ENCODE data around the gene ATP5PB.

The ATP5PB gene

GRCh38 chr1:111442457-111442856 is 6.8 kb upstream of the ATP5PB start:
- in situ Hi-C loops (cut with MboI; ENCODE audit: low pct_unique_long_range_greater_than_20kb, low sequenced_read_pairs): no loop called here
- DNase-seq: no peak

- in situ Hi-C loops (cut with MboI; ENCODE audit: low pct_unique_long_range_greater_than_20kb, low sequenced_read_pairs): no loop called here
- no peak for DNase-seq
Observed at GRCh38 chr1:111444031-111444430, 5.2 kb upstream of the ATP5PB start.

DNA sequence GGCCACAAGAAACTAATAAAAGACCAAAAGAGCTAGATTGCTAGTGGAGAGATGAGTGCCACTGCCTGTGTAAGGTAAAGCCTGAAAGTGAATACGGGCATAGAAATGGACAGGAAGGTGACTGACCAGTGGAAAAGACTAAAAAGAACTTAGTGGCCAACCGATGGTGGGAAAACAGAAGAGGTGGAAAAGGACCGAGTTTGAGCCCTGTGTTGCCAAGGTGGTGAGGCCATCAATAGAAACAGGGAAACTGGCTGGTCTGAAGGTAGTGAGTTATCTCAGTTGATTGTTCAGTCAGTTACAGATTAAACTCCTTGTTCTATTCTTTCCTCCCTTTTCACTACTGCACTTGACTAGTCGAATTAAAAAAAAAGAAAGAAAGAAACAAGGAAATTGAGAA is 2.7 kb upstream of the ATP5PB start:
- in situ Hi-C loops (cut with MboI; ENCODE audit: low pct_unique_long_range_greater_than_20kb, low sequenced_read_pairs): no loop called here
- no peak for DNase-seq

GRCh38 chr1:111446967-111447892 is 2.0 kb upstream of the ATP5PB start:
- DNase-seq: no peak
- in situ Hi-C loops (cut with MboI; ENCODE audit: low pct_unique_long_range_greater_than_20kb, low sequenced_read_pairs): no loop called here

DNA sequence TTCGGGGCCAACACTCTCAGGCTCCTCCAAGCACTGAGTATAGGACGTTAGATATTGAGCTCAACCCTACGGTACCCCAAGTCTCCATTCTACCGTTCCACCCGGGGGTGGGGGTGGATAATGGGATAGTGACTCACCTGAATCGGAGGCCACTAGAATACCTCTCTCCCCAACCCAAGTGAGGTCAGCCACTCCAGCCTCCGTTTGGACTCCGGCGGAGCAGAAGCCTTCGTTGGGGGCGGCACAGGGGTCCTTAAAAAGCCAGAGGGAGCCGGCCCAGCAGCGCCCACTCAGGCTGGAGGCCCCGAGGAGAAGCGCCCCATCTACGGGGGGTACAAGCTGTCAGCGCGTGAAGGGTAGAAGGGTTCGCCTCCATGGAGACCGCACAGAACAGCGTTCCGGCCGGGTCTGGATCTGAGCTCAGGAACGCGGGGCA is 764 bp upstream of the ATP5PB start:
- in situ Hi-C loops (cut with MboI; ENCODE audit: low pct_unique_long_range_greater_than_20kb, low sequenced_read_pairs): no loop called here
- no peak for DNase-seq

- in situ Hi-C loops (cut with MboI; ENCODE audit: low pct_unique_long_range_greater_than_20kb, low sequenced_read_pairs): no loop called here
- DNase-seq: no peak
Observed at GRCh38 chr1:111449703-111450017, 396 bp downstream of the ATP5PB start.

DNA sequence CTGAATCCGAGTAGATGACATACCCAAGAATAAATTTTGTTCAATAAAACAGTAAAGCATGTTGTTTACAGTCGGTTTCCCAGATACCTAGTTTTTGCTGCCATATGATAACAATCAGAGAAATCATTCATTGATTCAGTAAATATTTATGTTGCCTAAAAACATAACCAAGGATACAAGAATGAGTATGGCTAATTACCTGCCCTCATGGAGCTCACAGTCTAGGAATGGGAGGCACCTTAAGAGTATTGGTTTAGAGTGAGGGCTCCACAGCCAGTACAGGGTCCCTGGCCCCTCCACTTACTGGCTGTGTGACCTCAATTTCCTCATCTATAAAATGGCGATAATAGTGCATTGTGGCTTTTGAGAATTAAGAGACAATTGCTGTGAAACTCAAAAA is 921 bp downstream of the ATP5PB start:
- DNase-seq: no peak
- in situ Hi-C loops (cut with MboI; ENCODE audit: low pct_unique_long_range_greater_than_20kb, low sequenced_read_pairs): no loop called here

GRCh38 chr1:111452581-111452980 is 3.3 kb downstream of the ATP5PB start:
- DNase-seq: no peak
- in situ Hi-C loops (cut with MboI; ENCODE audit: low pct_unique_long_range_greater_than_20kb, low sequenced_read_pairs): no loop called here

DNA sequence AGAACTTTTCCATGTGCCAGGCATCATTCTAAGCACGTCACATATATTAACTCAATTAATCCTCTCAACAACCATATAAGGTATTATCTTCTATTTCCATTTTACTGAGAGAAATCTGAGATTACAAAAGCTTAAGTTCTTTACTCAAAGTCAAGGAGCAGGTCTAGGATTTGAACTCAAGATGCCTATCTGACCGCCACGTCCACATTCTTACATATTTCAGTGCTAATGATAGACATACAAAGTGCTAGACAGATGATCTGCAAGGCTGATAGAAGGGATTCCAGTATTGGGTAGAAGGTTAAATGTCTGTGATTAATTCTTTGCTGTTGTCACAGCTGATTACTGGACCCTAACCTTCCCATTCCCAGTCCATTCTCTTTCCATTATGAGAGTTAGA is 4.4 kb downstream of the ATP5PB start:
- in situ Hi-C loops (cut with MboI; ENCODE audit: low pct_unique_long_range_greater_than_20kb, low sequenced_read_pairs): no loop called here
- no peak for DNase-seq

GRCh38 chr1:111454859-111455641 is 5.8 kb downstream of the ATP5PB start:
- in situ Hi-C loops (cut with MboI; ENCODE audit: low pct_unique_long_range_greater_than_20kb, low sequenced_read_pairs): no loop called here
- no peak for DNase-seq

- DNase-seq: no peak
- in situ Hi-C loops (cut with MboI; ENCODE audit: low pct_unique_long_range_greater_than_20kb, low sequenced_read_pairs): no loop called here
Observed at GRCh38 chr1:111455642-111456031, 6.4 kb downstream of the ATP5PB start.

DNA sequence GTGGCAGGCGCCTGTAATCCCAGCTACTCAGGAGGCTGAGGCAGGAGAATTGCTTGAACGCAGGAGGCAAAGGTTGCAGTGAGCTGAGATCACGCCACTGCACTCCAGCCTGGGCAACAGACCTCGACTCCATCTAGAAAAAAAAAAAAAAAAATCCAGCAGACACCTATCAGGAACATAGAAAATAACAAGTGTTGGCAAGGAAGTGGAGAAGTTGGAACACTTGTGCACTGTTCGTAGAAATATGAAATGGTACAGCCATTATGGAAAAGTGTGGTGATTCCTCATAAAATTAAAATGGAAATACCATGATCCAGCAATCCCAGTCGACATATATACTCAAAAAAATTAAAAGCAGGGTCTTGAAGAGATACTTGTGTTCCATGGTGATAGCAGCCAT is 12.5 kb downstream of the ATP5PB start:
- in situ Hi-C loops (cut with MboI; ENCODE audit: low pct_unique_long_range_greater_than_20kb, low sequenced_read_pairs): no loop called here
- DNase-seq: no peak

DNA sequence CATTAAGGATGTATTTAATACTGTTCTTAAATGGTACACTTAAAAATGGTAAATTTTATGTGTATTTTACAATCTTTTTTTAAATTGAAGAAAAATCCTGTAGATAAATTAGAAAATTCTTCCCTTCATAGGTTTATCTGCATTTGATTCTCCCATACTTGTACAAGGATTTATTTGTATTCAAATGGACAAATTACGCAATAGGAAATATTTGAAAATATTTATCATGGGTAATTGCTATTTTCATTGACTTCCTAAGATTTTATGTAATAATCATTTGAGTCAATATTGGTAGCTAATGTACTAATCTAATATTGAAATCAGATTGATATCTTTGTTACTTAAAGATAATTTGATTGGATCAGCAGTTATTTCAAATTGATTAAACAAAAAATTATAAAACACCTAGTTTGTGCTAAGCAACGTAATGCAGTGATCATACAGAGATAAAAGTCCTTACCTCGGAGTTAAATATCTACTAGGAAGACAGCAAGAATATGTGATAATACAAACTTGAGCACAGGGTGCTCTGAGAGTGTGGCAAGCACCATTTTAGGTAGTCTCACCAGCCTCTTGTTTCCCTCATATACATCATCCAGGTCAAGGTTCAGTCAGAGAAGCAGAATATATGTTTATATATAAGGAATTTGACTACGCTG is 13.2 kb downstream of the ATP5PB start:
- no peak for DNase-seq
- in situ Hi-C loops (cut with MboI; ENCODE audit: low pct_unique_long_range_greater_than_20kb, low sequenced_read_pairs): no loop called here

GRCh38 chr1:111463029-111463683 is 13.9 kb downstream of the ATP5PB start:
- DNase-seq: no peak
- in situ Hi-C loops (cut with MboI; ENCODE audit: low pct_unique_long_range_greater_than_20kb, low sequenced_read_pairs): no loop called here

DNA sequence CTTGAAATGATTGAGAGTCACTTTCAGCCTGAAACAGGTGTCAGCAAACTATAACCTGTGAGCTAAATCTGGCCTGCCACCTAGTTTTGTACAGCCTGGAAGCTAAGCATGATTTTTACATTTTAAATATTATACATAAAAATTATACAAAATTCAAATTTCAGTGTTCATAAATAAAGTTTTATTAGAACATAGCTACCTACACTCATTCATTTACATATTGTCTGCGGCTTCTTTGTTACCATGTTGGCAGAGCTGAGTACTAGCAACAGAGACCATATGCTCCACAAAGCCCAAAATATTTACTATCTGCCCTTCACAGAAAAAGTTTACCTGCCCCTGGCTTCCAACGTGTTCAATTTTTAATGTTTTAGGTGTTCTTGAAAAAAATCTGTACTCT is 16.5 kb downstream of the ATP5PB start:
- in situ Hi-C loops (cut with MboI; ENCODE audit: low pct_unique_long_range_greater_than_20kb, low sequenced_read_pairs): no loop called here
- DNase-seq: no peak

- DNase-seq: no peak
- in situ Hi-C loops (cut with MboI; ENCODE audit: low pct_unique_long_range_greater_than_20kb, low sequenced_read_pairs): no loop called here
Observed at GRCh38 chr1:111466480-111466879, 17.2 kb downstream of the ATP5PB start.

- in situ Hi-C loops (cut with MboI; ENCODE audit: low pct_unique_long_range_greater_than_20kb, low sequenced_read_pairs): no loop called here
- no peak for DNase-seq
Observed at GRCh38 chr1:111467865-111468716, 18.8 kb downstream of the ATP5PB start.

GRCh38 chr1:111468717-111469100 is 19.4 kb downstream of the ATP5PB start:
- DNase-seq: no peak
- in situ Hi-C loops (cut with MboI; ENCODE audit: low pct_unique_long_range_greater_than_20kb, low sequenced_read_pairs): no loop called here

DNA sequence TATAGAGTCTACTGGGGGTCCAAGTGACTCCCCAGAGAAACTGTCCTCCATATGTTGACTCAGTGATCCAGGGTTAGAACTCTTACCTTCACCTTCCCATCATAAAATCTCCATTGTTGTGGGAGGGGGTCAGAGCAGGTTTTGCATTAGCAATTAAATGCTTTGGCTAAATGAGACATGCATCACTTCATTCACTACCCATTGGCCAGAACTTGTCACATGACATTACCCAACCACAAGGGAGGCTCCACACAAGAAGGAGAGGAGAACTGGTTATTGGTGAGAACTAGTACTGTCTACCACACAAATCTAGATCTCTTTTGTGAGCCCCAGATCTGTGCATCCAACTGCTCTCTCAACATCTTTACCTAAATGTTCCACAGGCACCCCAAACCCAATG is 20.3 kb downstream of the ATP5PB start:
- in situ Hi-C loops (cut with MboI; ENCODE audit: low pct_unique_long_range_greater_than_20kb, low sequenced_read_pairs): no loop called here
- no peak for DNase-seq
